Sigmoid colon (tissue), 4 donors: ENCODE measurements around the gene ADCY7.

Experiments used
- CTCF ChIP-seq, 4 experiments: fragments of 450-650 bp in 3 of 4; fragments of 200-600 bp in 1 of 4; IDR thresholded peaks; one replicate each; pipeline ENCODE4 v1.5.1; 2016 to 2019; ENCODE audit warnings: antibody characterized with exemption in 4 of 4, mild to moderate bottlenecking in 3 of 4, moderate library complexity in 2 of 4
- EP300 ChIP-seq, 4 donors: sonication (generic); formaldehyde crosslinking; IDR thresholded peaks; one replicate each; pipeline ENCODE4 v1.6.1; 2017; ENCODE audit warnings: antibody characterized with exemption in 4 of 4

- TF ChIP-seq CTCF (IDR thresholded peaks at IDR 0.05) = no peak
- no peak for TF ChIP-seq EP300 (IDR thresholded peaks at IDR 0.05)
Observed at GRCh38 chr16:50365791-50366575, 99.6 kb downstream of the ADCY7 start.
